GM10266 (cell line): ENCODE measurements around the gene CCDC172.

ENCODE experiments used
- DNase-seq: peaks from one replicate; pipeline ENCODE4 v3.0.0; 2012; ENCODE audit errors: extremely low spot score
- CTCF ChIP-seq: IDR thresholded peaks from 2 replicates; pipeline ENCODE4 v1.5.1; 2012; ENCODE audit warnings: mild to moderate bottlenecking, low read depth; ENCODE audit not compliant: control insufficient read depth, insufficient read depth; ENCODE audit errors: missing control alignments

CCDC172 gene

GRCh38 chr10:116403740-116404250 lies 79.5 kb downstream of the CCDC172 start:
- no peak for TF ChIP-seq CTCF
- no peak for DNase-seq

GRCh38 chr10:116408719-116409118 lies 84.5 kb downstream of the CCDC172 start:
- TF ChIP-seq CTCF = no peak
- DNase-seq = no peak

- no peak for DNase-seq
- TF ChIP-seq CTCF = no peak
These were observed 86.1 kb downstream of the CCDC172 start for GRCh38 chr10:116410351-116410750.

GRCh38 chr10:116417821-116418220 lies 93.6 kb downstream of the CCDC172 start:
- no peak for TF ChIP-seq CTCF
- no peak for DNase-seq

GRCh38 chr10:116418389-116418788 lies 94.1 kb downstream of the CCDC172 start:
- TF ChIP-seq CTCF = no peak
- no peak for DNase-seq

GRCh38 chr10:116421815-116422214 lies 97.6 kb downstream of the CCDC172 start:
- TF ChIP-seq CTCF = no peak
- no peak for DNase-seq

- TF ChIP-seq CTCF = no peak
- no peak for DNase-seq
These were observed 103.4 kb downstream of the CCDC172 start, which contains the start of gene PNLIPRP3 for GRCh38 chr10:116427671-116428070. TSS of gene PNLIPRP3 (plus strand) at chr10:116427847. CDS start at chr10:116428013, 166 bp downstream.
